ENCODE results near the gene ACAD8.
A peak's percentile ranks its signal among the peaks of the same experiment; 100 is the strongest.
"Not testable (repeated sequence)": the region's sequence is repeated elsewhere in the genome, so short reads cannot be mapped to it uniquely, and the experiment has no call there.

Gene ACAD8

DNA sequence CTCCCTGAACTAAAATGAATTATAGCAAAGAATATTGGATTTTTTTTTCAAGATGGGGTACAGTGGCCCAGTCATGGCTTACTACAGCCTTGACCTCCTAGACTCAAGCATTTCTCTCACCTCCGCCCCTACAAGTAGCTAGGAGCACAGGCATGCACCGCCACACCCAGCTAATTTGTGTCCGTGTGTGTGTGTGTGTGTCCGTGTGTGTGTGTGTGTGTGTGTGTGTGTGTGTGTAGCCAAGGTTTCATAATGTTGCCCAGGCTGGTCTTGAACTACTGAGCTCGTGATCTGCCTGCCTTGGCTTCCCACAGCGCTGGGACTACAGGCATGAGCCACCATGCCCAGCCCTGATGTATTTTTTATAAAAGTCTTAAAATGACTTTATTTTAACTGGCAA, 12.8 kb upstream of the ACAD8 start:
- DNase-seq (ENCODE audit: low spot score), result no peak

DNA sequence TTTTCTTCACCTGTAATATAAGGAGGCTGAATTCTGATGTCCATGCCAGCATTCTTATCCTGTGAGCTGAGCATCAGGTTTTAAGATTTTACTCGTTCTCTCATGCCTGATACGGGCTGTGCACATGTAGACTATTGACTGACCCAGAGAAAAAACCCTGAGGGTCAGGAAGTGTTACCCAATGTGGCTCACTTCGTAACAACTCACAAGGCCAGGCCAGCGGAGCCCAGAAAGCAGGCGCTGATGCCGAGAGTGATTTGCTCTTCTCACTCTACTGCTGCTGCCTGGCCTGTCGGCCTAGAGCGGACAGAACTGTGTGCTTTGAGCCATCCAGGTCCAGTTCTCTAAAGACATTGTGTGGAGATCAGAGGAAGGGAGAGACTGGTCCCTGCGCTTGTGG, 11.0 kb upstream of the ACAD8 start:
- no peak for DNase-seq (ENCODE audit: low spot score)

- no peak for DNase-seq (ENCODE audit: low spot score)
Measured at GRCh38 chr11:134243913-134244312, 9.5 kb upstream of the ACAD8 start.

DNA sequence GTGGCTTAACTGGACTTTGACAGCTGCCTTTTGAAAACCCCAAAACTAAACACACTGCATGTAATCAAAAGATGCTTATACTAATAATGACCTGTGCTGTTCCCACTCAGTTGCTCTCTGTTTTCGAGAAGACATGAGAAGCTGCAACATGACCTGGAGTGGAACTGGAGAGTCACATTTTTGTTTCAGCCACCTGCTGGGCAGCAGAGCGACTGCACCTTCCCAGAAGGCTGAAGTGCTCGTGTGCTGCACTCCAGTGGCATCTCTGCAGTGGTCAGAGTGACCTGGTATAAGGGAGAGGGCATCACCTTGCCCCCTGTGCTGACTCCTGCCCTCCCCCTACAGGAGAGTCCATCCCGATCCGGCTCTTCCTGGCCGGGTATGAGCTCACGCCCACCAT, 8.8 kb upstream of the ACAD8 start:
- no peak for DNase-seq (ENCODE audit: low spot score)

- DNase-seq (ENCODE audit: low spot score), result no peak
Measured at GRCh38 chr11:134245434-134245833, 7.9 kb upstream of the ACAD8 start.

GRCh38 chr11:134246100-134246499, 7.3 kb upstream of the ACAD8 start:
- DNase-seq (ENCODE audit: low spot score), result no peak

- DNase-seq (ENCODE audit: low spot score), result no peak
Measured at GRCh38 chr11:134246678-134247077, 6.7 kb upstream of the ACAD8 start.

DNA sequence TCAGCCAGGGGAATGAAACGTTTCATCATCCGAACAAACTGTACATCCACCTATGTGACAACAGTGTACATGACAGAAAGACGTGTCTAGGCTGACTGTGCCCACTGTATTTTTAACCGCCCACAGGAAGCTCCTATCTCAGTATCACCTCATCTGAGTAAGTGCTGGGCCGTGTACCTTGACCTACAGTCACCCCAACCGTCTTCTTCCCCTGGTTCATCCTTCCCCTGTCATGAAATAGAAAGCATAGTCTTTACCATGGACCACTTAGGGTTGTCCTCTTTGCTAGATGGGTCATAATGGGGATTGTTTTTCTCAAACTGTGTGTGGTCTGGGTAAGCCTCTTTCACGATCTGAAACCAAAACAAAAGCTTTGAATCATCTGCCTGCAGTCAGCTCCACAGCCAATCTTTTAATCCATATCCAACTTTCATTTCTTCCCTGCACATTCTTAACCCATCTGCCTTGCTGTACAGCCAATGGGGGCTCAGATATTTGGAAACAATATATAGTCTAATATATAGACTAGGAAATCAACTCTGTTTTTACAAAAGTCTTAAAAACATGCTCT, 4.4 kb upstream of the ACAD8 start:
- no peak for DNase-seq (ENCODE audit: low spot score)

GRCh38 chr11:134250246-134250645, 3.1 kb upstream of the ACAD8 start:
- DNase-seq (ENCODE audit: low spot score), result no peak

DNA sequence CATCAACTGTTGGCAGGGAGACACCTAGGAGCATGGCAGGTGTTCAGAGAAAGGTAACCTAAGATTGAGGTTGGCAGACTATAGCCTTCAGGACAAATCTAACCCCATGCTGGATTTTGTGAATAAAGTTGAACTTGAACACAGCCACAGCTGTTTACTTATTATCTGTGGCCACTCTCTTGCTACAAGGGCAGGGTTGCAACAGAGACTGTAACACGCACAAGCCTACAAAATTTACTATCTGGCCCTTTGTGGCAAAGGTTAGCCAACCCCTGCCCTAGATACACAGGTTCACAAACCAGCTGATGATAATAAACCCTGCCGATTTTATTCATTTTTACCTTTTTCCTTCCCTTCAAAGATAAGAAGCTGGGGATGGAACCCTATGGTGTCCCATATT, 2.7 kb upstream of the ACAD8 start:
- no peak for DNase-seq (ENCODE audit: low spot score)

- no peak for DNase-seq (ENCODE audit: low spot score)
Measured at GRCh38 chr11:134252346-134253187, 801 bp upstream of the ACAD8 start.

DNA sequence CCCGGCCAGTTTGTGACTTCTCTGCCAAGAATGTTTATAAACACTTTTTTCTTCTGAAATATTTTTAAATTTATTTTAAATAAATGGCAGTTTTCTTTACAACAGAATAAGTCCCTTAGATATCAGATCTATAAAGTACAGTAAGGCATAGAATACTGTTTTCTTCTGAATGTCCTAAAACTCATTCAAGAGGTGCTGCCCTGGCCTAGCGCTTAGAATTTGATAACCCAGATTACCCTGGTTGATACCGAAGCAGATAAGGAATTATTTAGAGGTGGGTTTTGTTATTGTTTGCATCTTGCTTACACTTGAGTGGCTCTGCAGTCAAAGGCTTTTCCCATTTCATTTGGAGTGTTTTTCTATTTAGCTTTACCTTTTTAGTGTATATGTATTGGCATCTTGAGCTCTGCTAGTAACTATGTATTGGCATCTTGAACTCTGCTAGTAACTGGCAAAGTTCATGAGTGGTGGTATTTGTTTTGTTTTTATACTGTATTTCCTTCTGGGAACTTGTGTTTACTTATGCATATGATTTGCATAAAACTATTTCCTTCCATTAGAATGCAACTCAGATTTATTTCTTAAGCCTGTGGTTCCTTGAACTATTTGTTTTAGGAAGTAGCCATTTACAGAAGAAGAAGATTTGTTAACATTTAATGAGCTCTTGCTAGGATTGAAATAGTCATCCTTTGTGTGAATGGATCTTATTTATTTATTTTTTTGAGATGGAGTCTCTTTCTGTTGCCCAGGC, 1.2 kb downstream of the ACAD8 start:
- peak; percentile 2 for DNase-seq (ENCODE audit: low spot score)

- DNase-seq (ENCODE audit: low spot score), result not testable (repeated sequence)
Measured at GRCh38 chr11:134255184-134255561, 1.8 kb downstream of the ACAD8 start.

GRCh38 chr11:134257101-134257500, 3.7 kb downstream of the ACAD8 start:
- DNase-seq (ENCODE audit: low spot score), result no peak

DNA sequence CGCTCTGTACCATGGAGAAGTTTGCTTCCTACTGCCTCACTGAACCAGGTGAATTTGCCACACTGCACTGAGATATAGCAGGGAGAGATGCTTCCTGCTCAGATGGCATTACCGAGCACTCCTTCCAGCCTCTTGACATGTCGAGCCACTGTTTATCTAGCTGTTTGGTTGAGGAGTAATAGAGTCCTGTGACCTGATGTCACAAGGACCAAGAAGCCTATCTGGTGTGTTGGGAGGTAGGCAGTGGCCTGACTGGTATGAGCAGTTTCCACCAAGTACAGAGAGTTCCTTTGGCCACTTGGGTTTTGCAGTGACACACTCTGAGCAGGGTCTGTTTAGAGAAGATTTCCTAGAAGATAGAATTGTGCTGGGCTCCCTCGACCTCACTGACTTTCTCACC, 5.2 kb downstream of the ACAD8 start:
- DNase-seq (ENCODE audit: low spot score), result no peak

DNA sequence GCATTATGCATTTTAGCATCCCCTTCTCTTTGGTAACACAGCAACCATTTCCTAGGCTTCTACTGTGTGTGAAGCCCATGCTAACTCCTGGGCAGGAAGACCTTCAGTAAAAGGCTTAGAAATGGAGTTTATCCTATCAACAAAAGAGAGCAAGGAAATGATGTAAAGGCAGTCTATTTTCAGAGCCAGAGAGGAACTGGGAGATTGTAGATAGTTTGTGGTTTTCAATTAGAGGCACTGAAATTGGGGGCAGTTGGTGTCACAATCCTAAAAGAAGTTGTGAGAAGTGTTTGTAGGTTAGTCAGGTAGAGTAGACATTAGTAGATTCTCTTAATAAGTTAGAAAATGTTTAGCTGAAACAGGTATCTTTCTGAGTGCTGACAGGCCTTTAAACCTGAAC, 7.1 kb downstream of the ACAD8 start:
- DNase-seq (ENCODE audit: low spot score), result no peak

- DNase-seq (ENCODE audit: low spot score), result no peak
Measured at GRCh38 chr11:134260983-134261382, 7.6 kb downstream of the ACAD8 start.

GRCh38 chr11:134261626-134262488, 8.5 kb downstream of the ACAD8 start:
- DNase-seq (ENCODE audit: low spot score), result no peak

DNA sequence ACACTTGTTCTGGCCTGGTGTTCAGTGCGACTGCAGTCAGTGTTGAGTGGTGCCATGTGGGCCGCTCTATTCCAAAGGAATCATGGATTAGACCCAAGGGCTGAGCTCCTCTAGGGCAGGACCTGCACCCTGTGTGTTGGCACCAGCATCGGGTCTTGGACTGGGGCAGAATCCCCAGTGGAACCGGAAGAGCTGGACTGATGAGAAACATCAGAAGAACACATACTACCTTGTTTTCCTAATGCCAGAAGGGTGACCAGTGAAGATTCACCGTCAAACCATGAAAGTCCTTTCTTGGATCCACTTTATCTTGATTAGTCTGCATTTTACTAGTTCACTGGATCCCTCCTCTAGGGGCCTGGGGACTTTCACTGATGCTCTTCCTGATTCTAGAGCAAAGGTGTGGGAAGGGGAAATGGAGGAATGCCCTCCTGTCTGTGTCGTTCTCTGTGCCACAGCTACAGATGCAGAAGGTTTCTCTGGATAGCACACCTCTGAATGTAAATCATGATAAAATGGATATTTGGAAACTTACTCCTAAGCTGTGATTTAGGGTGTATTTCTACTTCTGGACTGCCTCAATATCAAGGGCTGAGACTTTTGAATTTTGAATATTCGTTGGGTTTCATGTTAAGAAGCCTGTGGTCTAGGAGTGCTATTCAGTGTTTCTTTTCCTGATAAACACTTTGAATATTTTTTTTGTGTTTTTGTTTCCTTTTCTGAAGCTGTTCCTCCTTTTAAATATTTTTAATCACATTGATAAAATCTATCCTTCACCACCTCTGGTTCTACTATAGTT, 11.8 kb downstream of the ACAD8 start:
- no peak for DNase-seq (ENCODE audit: low spot score)

- peak; percentile 36 for DNase-seq (ENCODE audit: low spot score)
Measured at GRCh38 chr11:134266440-134266839, 13.1 kb downstream of the ACAD8 start.

- DNase-seq (ENCODE audit: low spot score), result peak; percentile 61
Measured at GRCh38 chr11:134266841-134267251, 13.5 kb downstream of the ACAD8 start.

Measured in LoVo (cell line).